IPS-18c (cell line): ENCODE data around the gene CCDC9B.

Source experiments
- H3K4me3 ChIP-seq: 2 replicates; pipeline ENCODE4 v1.7.0; 2013; ENCODE audit warnings: low read depth, mild to moderate bottlenecking, low read length, moderate library complexity; ENCODE audit not compliant: insufficient read depth
- H3K9me3 ChIP-seq: one replicate; pipeline ENCODE4 v1.6.1; 2013; ENCODE audit warnings: mild to moderate bottlenecking, low read length, moderate library complexity; ENCODE audit not compliant: control insufficient read depth, insufficient read depth

Gene CCDC9B

GRCh38 chr15:40337597-40337996 is 3.1 kb downstream of the CCDC9B start:
- H3K4me3 ChIP-seq = no peak overlapping the region; the same call in 1 of the 2 replicates
- H3K9me3 ChIP-seq = no peaks in the 10 kb centered on the region

GRCh38 chr15:40336744-40337122 is 4.0 kb downstream of the CCDC9B start:
- Histone ChIP-seq H3K9me3 (no peaks in the 10 kb centered on the region), H3K4me3 (no peak overlapping the region)

GRCh38 chr15:40335938-40336743 is 4.6 kb downstream of the CCDC9B start:
- no peak overlapping the region for H3K4me3 ChIP-seq
- no peaks in the 10 kb centered on the region for H3K9me3 ChIP-seq

GRCh38 chr15:40334941-40335795 is 5.6 kb downstream of the CCDC9B start:
- Histone ChIP-seq H3K9me3 (no peaks in the 10 kb centered on the region), H3K4me3 (no peak overlapping the region)

- H3K4me3 ChIP-seq = no peak overlapping the region
- no peaks in the 10 kb centered on the region for H3K9me3 ChIP-seq
Observed at GRCh38 chr15:40334541-40334940, 6.2 kb downstream of the CCDC9B start.

- no peak overlapping the region for H3K4me3 ChIP-seq
- H3K9me3 ChIP-seq = no peaks in the 10 kb centered on the region
Observed at GRCh38 chr15:40333922-40334492, 6.7 kb downstream of the CCDC9B start.

- H3K9me3 ChIP-seq = no peaks in the 10 kb centered on the region
- H3K4me3 ChIP-seq = no peak overlapping the region
Observed at GRCh38 chr15:40332113-40332781, 8.5 kb downstream of the CCDC9B start.

GRCh38 chr15:40331637-40332036 is 9.1 kb downstream of the CCDC9B start:
- Histone ChIP-seq H3K4me3 (no peak overlapping the region), H3K9me3 (no peaks in the 10 kb centered on the region)

- no peak overlapping the region for H3K4me3 ChIP-seq
- no peaks in the 10 kb centered on the region for H3K9me3 ChIP-seq
Observed at GRCh38 chr15:40331026-40331425, 9.7 kb downstream of the CCDC9B start.

GRCh38 chr15:40330368-40330836 is 10.3 kb downstream of the CCDC9B start:
- no peaks in the 10 kb centered on the region for H3K9me3 ChIP-seq
- H3K4me3 ChIP-seq = no peak overlapping the region

- Histone ChIP-seq H3K9me3 (no peaks in the 10 kb centered on the region), H3K4me3 (no peak overlapping the region)
Observed at GRCh38 chr15:40329804-40330203, 10.9 kb downstream of the CCDC9B start.

GRCh38 chr15:40328751-40329150 is 12.0 kb downstream of the CCDC9B start:
- Histone ChIP-seq H3K9me3 (no peaks in the 10 kb centered on the region), H3K4me3 (no peak overlapping the region)

- Histone ChIP-seq H3K4me3 (no peak overlapping the region), H3K9me3 (no peaks in the 10 kb centered on the region)
Observed at GRCh38 chr15:40328176-40328575, 12.6 kb downstream of the CCDC9B start.

- Histone ChIP-seq H3K9me3 (no peaks in the 10 kb centered on the region), H3K4me3 (no peak overlapping the region)
Observed at GRCh38 chr15:40327457-40327856, 13.3 kb downstream of the CCDC9B start.

- Histone ChIP-seq H3K4me3 (no peak overlapping the region; the same call in 1 of the 2 replicates), H3K9me3 (no peaks in the 10 kb centered on the region)
Observed at GRCh38 chr15:40325700-40326099, 15.0 kb downstream of the CCDC9B start.

GRCh38 chr15:40325188-40325587 is 15.6 kb downstream of the CCDC9B start:
- Histone ChIP-seq H3K9me3 (no peaks in the 10 kb centered on the region), H3K4me3 (no peak overlapping the region)
